Colonic mucosa (tissue), 4 donors: ENCODE measurements around the gene KMT5C. TPM values are rescaled to one million over a fixed set of nuclear protein-coding genes. Genes with fewer than 3 reads are reported as not detected.

Experiments used
- DNase-seq: peaks from one replicate; pipeline ENCODE4 v3.0.0-alpha.2; 2020
- H3K27ac ChIP-seq: fragments of 200-600 bp; one replicate; pipeline ENCODE4 v1.8.0; 2021
- H3K27me3 ChIP-seq: fragments of 200-600 bp; one replicate; pipeline ENCODE4 v1.8.0; 2021
- H3K36me3 ChIP-seq: fragments of 200-600 bp; one replicate; pipeline ENCODE4 v1.8.0; 2021
- H3K4me1 ChIP-seq: fragments of 200-600 bp; one replicate; pipeline ENCODE4 v1.8.0; 2021; ENCODE audit warnings: mild to moderate bottlenecking
- H3K4me3 ChIP-seq: fragments of 200-600 bp; one replicate; pipeline ENCODE4 v1.8.0; 2021
- H3K9ac ChIP-seq, 2 donors: one replicate each; pipeline ENCODE4 v1.7.0; 2013; ENCODE audit warnings: control low read depth in 2 of 2, low read depth in 2 of 2, low read length in 2 of 2
- H3K9me3 ChIP-seq: fragments of 200-600 bp; one replicate; pipeline ENCODE4 v1.8.0; 2021
- CTCF ChIP-seq: fragments of 200-600 bp; IDR thresholded peaks from one replicate; pipeline ENCODE4 v1.8.0; 2022; ENCODE audit warnings: antibody characterized with exemption, mild to moderate bottlenecking
- intact Hi-C: fragments of 100-400 bp; cut with DNase I; formaldehyde crosslinking; loops from one replicate; pipeline ENCODE4 v1.14.1; 2022
- total RNA-seq, 2 donors: library from RNA; stranded (reverse); fragmentation: NEBNext Ultra II Directional in 1 of 2; extraction: Animal tissue kit (Norgen Biotek cat#: 25700) in 1 of 2; gene quantifications; one replicate each; pipeline ENCODE4 v1.2.1, GENCODE V29; 2021
- donor health status: healthy.
- donor health status: DM: no; HTN: no; CAD: no.
- donor health status: DM: no; HTN: no; CAD: no.

The KMT5C gene
- total RNA-seq, 2 donors from 2014 or later = 14.9 to 24.9 TPM

- Histone ChIP-seq H3K9ac (peak overlapping the region; percentile 48 to 95), H3K27ac (no peak overlapping the region)
- intact Hi-C loops = no loop called here
Observed at GRCh38 chr19:55387736-55388497, 48.2 kb downstream of the KMT5C start.

GRCh38 chr19:55389386-55390317, 50.0 kb downstream of the KMT5C start:
- Histone ChIP-seq H3K27ac (no peak overlapping the region), H3K27me3 (no peaks in the 10 kb centered on the region), H3K36me3 (peaks cover 24% of the 10 kb centered on the region), H3K4me3 (no peak overlapping the region), H3K9me3 (no peaks in the 10 kb centered on the region), H3K4me1 (peaks cover 22% of the 10 kb centered on the region), H3K9ac (peak overlapping the region in 1 of 2 donors; percentile 28)
- no peak for TF ChIP-seq CTCF
- DNase-seq = no peak
- intact Hi-C loops = no loop called here

More at GRCh38 chr19:55387736-55388497, 48.2 kb downstream of the KMT5C start:
- H3K36me3 ChIP-seq = peaks cover 24% of the 10 kb centered on the region
- H3K27me3 ChIP-seq = no peaks in the 10 kb centered on the region
- TF ChIP-seq CTCF = no peak
- H3K4me3 ChIP-seq = peak overlapping the region; percentile 73
- DNase-seq = no peak
- H3K9me3 ChIP-seq = no peaks in the 10 kb centered on the region
- H3K4me1 ChIP-seq = peaks cover 23% of the 10 kb centered on the region

- Histone ChIP-seq H3K9ac (no peak overlapping the region), H3K27me3 (no peaks in the 10 kb centered on the region), H3K4me3 (no peak overlapping the region), H3K4me1 (peaks cover 18% of the 10 kb centered on the region), H3K27ac (no peak overlapping the region), H3K36me3 (peaks cover 24% of the 10 kb centered on the region), H3K9me3 (no peaks in the 10 kb centered on the region)
- no peak for DNase-seq
- no peak for TF ChIP-seq CTCF
- intact Hi-C loops = no loop called here
Observed at GRCh38 chr19:55390461-55390880, 50.8 kb downstream of the KMT5C start.

GRCh38 chr19:55391191-55391670, 51.6 kb downstream of the KMT5C start:
- intact Hi-C loops = no loop called here
- no peak overlapping the region for H3K4me3 ChIP-seq
- peaks cover 18% of the 10 kb centered on the region for H3K4me1 ChIP-seq
- no peak overlapping the region for H3K27ac ChIP-seq
- H3K27me3 ChIP-seq = no peaks in the 10 kb centered on the region
- no peak for DNase-seq
- no peak for TF ChIP-seq CTCF
- H3K9ac ChIP-seq = no peak overlapping the region
- H3K9me3 ChIP-seq = no peaks in the 10 kb centered on the region
- H3K36me3 ChIP-seq = peaks cover 24% of the 10 kb centered on the region
